WTC11 (cell line): ENCODE data around the gene NPFFR1. TPM values are rescaled to one million over a fixed set of nuclear protein-coding genes. Genes with fewer than 3 reads are reported as not detected.

Experiments used
- ATAC-seq: fragments of 200-7000 bp; cut with Tn5 transposase; 2 replicates; pipeline ENCODE4 v1.10.0; 2021; ENCODE audit warnings: mild to moderate bottlenecking, moderate library complexity
- CTCF ChIA-PET: fragments of 300-600 bp; sonication (Branson Sonifier 250); formaldehyde crosslinking; loops from one replicate; lab custom pipeline; 2021; ENCODE audit warnings: antibody characterized with exemption; lab: Charles Lee
- POLR2A ChIA-PET: fragments of 350-600 bp; sonication (Branson Sonifier 250); formaldehyde crosslinking; loops from one replicate; lab custom pipeline; 2021; ENCODE audit warnings: antibody characterized with exemption; lab: Charles Lee
- DNase-seq: peaks from one replicate; pipeline ENCODE4 v3.0.0; 2021; ENCODE audit warnings: low spot score
- H3K27ac Mint-ChIP-seq: 2 replicates; pipeline ENCODE4 v1.8.0; 2021; ENCODE audit warnings: mixed read lengths
- H3K27me3 Mint-ChIP-seq: 2 replicates; pipeline ENCODE4 v1.8.0; 2021; ENCODE audit warnings: low read depth, mild to moderate bottlenecking, moderate library complexity, mixed read lengths
- H3K36me3 Mint-ChIP-seq: 2 replicates; pipeline ENCODE4 v1.8.0; 2021; ENCODE audit warnings: mixed read lengths
- H3K4me1 Mint-ChIP-seq: 2 replicates; pipeline ENCODE4 v1.8.0; 2022; ENCODE audit warnings: mixed read lengths
- H3K4me3 Mint-ChIP-seq: 2 replicates; pipeline ENCODE4 v1.8.0; 2021; ENCODE audit warnings: mild to moderate bottlenecking, moderate library complexity, mixed read lengths
- H3K9me3 Mint-ChIP-seq: 2 replicates; pipeline ENCODE4 v1.8.0; 2021; ENCODE audit warnings: mixed read lengths
- ATF6 ChIP-seq: sonication (generic); formaldehyde crosslinking; IDR thresholded peaks from 2 replicates; pipeline ENCODE4 v1.8.1; 2023; ENCODE audit warnings: mild to moderate bottlenecking, missing genetic modification reagents
- EMX1 ChIP-seq: fragments of 250-450 bp; sonication (Bioruptor Pico); IDR thresholded peaks from 2 replicates; pipeline ENCODE4 v1.8.0; 2021; ENCODE audit warnings: mild to moderate bottlenecking
- FOXJ3 ChIP-seq: sonication (generic); formaldehyde crosslinking; IDR thresholded peaks from 2 replicates; pipeline ENCODE4 v1.9.0; 2021; ENCODE audit warnings: missing genetic modification reagents, mild to moderate bottlenecking, borderline replicate concordance
- GTF2I ChIP-seq: fragments of 250-450 bp; sonication (Bioruptor Pico); conservative IDR thresholded peaks from 2 replicates; pipeline ENCODE4 v1.4.0; 2021; ENCODE audit warnings: mild to moderate bottlenecking
- HMGA2 ChIP-seq: fragments of 250-450 bp; sonication (Bioruptor Pico); IDR thresholded peaks from 2 replicates; pipeline ENCODE4 v1.4.0; 2021; ENCODE audit warnings: mild to moderate bottlenecking, moderate library complexity
- NR2C2 ChIP-seq: sonication (generic); formaldehyde crosslinking; IDR thresholded peaks from 2 replicates; pipeline ENCODE4 v1.8.0; 2022; ENCODE audit warnings: mild to moderate bottlenecking, missing genetic modification reagents
- NR3C1 ChIP-seq: sonication (generic); formaldehyde crosslinking; conservative IDR thresholded peaks from 2 replicates; pipeline ENCODE4 v1.8.1; 2023; ENCODE audit warnings: low read depth, mild to moderate bottlenecking, missing genetic modification reagents
- PRRX2 ChIP-seq: fragments of 250-450 bp; sonication (Bioruptor Pico); IDR thresholded peaks from 2 replicates; pipeline ENCODE4 v1.8.0; 2021; ENCODE audit warnings: mild to moderate bottlenecking
- ZNF138 ChIP-seq: sonication (generic); formaldehyde crosslinking; conservative IDR thresholded peaks from 2 replicates; pipeline ENCODE4 v1.8.1; 2022; ENCODE audit warnings: mild to moderate bottlenecking, moderate library complexity, missing genetic modification reagents
- ZNF281 ChIP-seq: sonication (generic); formaldehyde crosslinking; IDR thresholded peaks from 2 replicates; pipeline ENCODE4 v1.8.0; 2023; ENCODE audit warnings: mild to moderate bottlenecking, missing genetic modification reagents
- total RNA-seq: library from RNA; stranded (reverse); gene quantifications from 3 replicates; pipeline ENCODE4 v1.2.3, GENCODE V29; 2021
- TF ChIP-seq, protein P1 (sequence below): sonication (generic); formaldehyde crosslinking; conservative IDR thresholded peaks from 2 replicates; pipeline ENCODE4 v1.8.1; 2022; ENCODE audit warnings: mild to moderate bottlenecking, missing genetic modification reagents
- TF ChIP-seq, protein P2 (sequence below): fragments of 250-450 bp; sonication (Bioruptor Pico); IDR thresholded peaks from 2 replicates; pipeline ENCODE4 v1.9.0; 2021; ENCODE audit warnings: mild to moderate bottlenecking, borderline replicate concordance
- TF ChIP-seq, protein P3 (sequence below): sonication (generic); formaldehyde crosslinking; IDR thresholded peaks from 2 replicates; pipeline ENCODE4 v1.8.0; 2022; ENCODE audit warnings: missing genetic modification reagents
- TF ChIP-seq, protein P4 (sequence below): sonication (generic); formaldehyde crosslinking; IDR thresholded peaks from 2 replicates; pipeline ENCODE4 v1.8.0; 2022; ENCODE audit warnings: mild to moderate bottlenecking, missing genetic modification reagents

The NPFFR1 gene
- total RNA-seq, 1 experiment from 2014 or later: 0.04 TPM

GRCh38 chr10:70324951-70325781 lies 41.4 kb upstream of the NPFFR1 start:
- no peak for DNase-seq
- TF ChIP-seq ZNF281 (CRISPR knock-in tag) (no peak), ATF6 (CRISPR knock-in tag) (no peak), ZNF138 (CRISPR knock-in tag) (no peak), HMGA2 (no peak), EMX1 (CRISPR knock-in tag) (no peak), FOXJ3 (CRISPR knock-in tag) (no peak), PRRX2 (CRISPR knock-in tag) (no peak), NR2C2 (no peak), NR3C1 (no peak), GTF2I (CRISPR knock-in tag) (no peak)
- TF ChIP-seq, protein P1, sequence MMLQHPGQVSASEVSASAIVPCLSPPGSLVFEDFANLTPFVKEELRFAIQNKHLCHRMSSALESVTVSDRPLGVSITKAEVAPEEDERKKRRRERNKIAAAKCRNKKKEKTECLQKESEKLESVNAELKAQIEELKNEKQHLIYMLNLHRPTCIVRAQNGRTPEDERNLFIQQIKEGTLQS (CRISPR knock-in tag): no peak
- TF ChIP-seq, protein P2, sequence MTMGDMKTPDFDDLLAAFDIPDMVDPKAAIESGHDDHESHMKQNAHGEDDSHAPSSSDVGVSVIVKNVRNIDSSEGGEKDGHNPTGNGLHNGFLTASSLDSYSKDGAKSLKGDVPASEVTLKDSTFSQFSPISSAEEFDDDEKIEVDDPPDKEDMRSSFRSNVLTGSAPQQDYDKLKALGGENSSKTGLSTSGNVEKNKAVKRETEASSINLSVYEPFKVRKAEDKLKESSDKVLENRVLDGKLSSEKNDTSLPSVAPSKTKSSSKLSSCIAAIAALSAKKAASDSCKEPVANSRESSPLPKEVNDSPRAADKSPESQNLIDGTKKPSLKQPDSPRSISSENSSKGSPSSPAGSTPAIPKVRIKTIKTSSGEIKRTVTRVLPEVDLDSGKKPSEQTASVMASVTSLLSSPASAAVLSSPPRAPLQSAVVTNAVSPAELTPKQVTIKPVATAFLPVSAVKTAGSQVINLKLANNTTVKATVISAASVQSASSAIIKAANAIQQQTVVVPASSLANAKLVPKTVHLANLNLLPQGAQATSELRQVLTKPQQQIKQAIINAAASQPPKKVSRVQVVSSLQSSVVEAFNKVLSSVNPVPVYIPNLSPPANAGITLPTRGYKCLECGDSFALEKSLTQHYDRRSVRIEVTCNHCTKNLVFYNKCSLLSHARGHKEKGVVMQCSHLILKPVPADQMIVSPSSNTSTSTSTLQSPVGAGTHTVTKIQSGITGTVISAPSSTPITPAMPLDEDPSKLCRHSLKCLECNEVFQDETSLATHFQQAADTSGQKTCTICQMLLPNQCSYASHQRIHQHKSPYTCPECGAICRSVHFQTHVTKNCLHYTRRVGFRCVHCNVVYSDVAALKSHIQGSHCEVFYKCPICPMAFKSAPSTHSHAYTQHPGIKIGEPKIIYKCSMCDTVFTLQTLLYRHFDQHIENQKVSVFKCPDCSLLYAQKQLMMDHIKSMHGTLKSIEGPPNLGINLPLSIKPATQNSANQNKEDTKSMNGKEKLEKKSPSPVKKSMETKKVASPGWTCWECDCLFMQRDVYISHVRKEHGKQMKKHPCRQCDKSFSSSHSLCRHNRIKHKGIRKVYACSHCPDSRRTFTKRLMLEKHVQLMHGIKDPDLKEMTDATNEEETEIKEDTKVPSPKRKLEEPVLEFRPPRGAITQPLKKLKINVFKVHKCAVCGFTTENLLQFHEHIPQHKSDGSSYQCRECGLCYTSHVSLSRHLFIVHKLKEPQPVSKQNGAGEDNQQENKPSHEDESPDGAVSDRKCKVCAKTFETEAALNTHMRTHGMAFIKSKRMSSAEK (CRISPR knock-in tag): no peak
- TF ChIP-seq, protein P3, sequence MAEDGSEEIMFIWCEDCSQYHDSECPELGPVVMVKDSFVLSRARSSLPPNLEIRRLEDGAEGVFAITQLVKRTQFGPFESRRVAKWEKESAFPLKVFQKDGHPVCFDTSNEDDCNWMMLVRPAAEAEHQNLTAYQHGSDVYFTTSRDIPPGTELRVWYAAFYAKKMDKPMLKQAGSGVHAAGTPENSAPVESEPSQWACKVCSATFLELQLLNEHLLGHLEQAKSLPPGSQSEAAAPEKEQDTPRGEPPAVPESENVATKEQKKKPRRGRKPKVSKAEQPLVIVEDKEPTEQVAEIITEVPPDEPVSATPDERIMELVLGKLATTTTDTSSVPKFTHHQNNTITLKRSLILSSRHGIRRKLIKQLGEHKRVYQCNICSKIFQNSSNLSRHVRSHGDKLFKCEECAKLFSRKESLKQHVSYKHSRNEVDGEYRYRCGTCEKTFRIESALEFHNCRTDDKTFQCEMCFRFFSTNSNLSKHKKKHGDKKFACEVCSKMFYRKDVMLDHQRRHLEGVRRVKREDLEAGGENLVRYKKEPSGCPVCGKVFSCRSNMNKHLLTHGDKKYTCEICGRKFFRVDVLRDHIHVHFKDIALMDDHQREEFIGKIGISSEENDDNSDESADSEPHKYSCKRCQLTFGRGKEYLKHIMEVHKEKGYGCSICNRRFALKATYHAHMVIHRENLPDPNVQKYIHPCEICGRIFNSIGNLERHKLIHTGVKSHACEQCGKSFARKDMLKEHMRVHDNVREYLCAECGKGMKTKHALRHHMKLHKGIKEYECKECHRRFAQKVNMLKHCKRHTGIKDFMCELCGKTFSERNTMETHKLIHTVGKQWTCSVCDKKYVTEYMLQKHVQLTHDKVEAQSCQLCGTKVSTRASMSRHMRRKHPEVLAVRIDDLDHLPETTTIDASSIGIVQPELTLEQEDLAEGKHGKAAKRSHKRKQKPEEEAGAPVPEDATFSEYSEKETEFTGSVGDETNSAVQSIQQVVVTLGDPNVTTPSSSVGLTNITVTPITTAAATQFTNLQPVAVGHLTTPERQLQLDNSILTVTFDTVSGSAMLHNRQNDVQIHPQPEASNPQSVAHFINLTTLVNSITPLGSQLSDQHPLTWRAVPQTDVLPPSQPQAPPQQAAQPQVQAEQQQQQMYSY: no peak
- TF ChIP-seq, protein P4, sequence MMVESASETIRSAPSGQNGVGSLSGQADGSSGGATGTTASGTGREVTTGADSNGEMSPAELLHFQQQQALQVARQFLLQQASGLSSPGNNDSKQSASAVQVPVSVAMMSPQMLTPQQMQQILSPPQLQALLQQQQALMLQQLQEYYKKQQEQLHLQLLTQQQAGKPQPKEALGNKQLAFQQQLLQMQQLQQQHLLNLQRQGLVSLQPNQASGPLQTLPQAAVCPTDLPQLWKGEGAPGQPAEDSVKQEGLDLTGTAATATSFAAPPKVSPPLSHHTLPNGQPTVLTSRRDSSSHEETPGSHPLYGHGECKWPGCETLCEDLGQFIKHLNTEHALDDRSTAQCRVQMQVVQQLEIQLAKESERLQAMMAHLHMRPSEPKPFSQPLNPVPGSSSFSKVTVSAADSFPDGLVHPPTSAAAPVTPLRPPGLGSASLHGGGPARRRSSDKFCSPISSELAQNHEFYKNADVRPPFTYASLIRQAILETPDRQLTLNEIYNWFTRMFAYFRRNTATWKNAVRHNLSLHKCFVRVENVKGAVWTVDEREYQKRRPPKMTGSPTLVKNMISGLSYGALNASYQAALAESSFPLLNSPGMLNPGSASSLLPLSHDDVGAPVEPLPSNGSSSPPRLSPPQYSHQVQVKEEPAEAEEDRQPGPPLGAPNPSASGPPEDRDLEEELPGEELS (CRISPR knock-in tag): no peak
- Mint-ChIP-seq H3K27me3 (no peaks in the 10 kb centered on the region), H3K9me3 (no peaks in the 10 kb centered on the region), H3K4me3 (no peak overlapping the region), H3K36me3 (no peaks in the 10 kb centered on the region), H3K4me1 (peaks cover 17% of the 10 kb centered on the region), H3K27ac (0 out of 2 replicates have a peak overlapping the region, but pooled peaks have one; percentile 70)
- ChIA-PET CTCF (interaction anchor here (1.2 to 3.9 kb wide), 10 partner anchors 15 to 179 kb away, joined by 3 to 31 read pairs (median 8); partner anchors contain the start of gene TYSND1), POLR2A (interaction anchor here (0.6 kb wide), 1 partner anchor 26 kb away, joined by 3 read pairs; no protein-coding TSS in a partner anchor)
- ATAC-seq: no peak
